IMR-90 (cell line): ENCODE data around the gene SUPT3H. TPM values are rescaled to one million over a fixed set of nuclear protein-coding genes. Genes with fewer than 3 reads are reported as not detected.

ENCODE experiments used
- ATAC-seq: fragments of 200-7000 bp; cut with Tn5 transposase; 2 replicates; pipeline ENCODE4 v1.9.1; 2020; ENCODE audit warnings: low read depth, mild to moderate bottlenecking, moderate library complexity
- BruUV-seq: library from RNA; stranded (reverse); fragments of 400-500 nt; replicated peaks from 2 replicates; lab custom pipeline; 2021; lab: Mats Ljungman, UMichigan
- CTCF ChIA-PET: fragments of 300-600 bp; formaldehyde crosslinking; extraction: SDS; loops from one replicate; lab custom pipeline; 2021; ENCODE audit warnings: antibody characterized with exemption; lab: Yijun Ruan, JAX
- POLR2A ChIA-PET: fragments of 300-600 bp; sonication (Branson Sonifier 250); formaldehyde crosslinking; loops from one replicate; lab custom pipeline; 2022; ENCODE audit warnings: antibody characterized with exemption; ENCODE audit not compliant: unreplicated experiment; lab: Charles Lee
- DNase-seq: peaks from one replicate; pipeline ENCODE4 v3.0.0; 2013
- H2AFZ ChIP-seq: replicated peaks from 2 replicates; pipeline ENCODE3; 2013; ENCODE audit warnings: low read length, mild to moderate bottlenecking; ENCODE audit not compliant: poor library complexity
- H2AK5ac ChIP-seq: 2 replicates; pipeline ENCODE4 v1.6.1; 2013; ENCODE audit warnings: low read depth, low read length, inconsistent platforms
- H2AK9ac ChIP-seq: replicated peaks from 2 replicates; pipeline ENCODE3; 2013; ENCODE audit warnings: mild to moderate bottlenecking, low read depth, low read length, moderate library complexity; ENCODE audit not compliant: poor library complexity
- H2BK120ac ChIP-seq: 2 replicates; pipeline ENCODE4 v1.6.1; 2013; ENCODE audit warnings: low read depth, low read length, inconsistent platforms
- H2BK15ac ChIP-seq: 3 replicates; pipeline ENCODE4 v1.6.1; 2013; ENCODE audit warnings: low read depth, low read length, inconsistent platforms
- H2BK20ac ChIP-seq: 2 replicates; pipeline ENCODE4 v1.6.1; 2013; ENCODE audit warnings: low read depth, mild to moderate bottlenecking, inconsistent platforms, low read length, moderate library complexity
- H2BK5ac ChIP-seq: 2 replicates; pipeline ENCODE4 v1.6.1; 2013; ENCODE audit warnings: mild to moderate bottlenecking, low read depth, low read length, inconsistent platforms; ENCODE audit not compliant: poor library complexity, severe bottlenecking
- H3K14ac ChIP-seq: replicated peaks from 2 replicates; pipeline ENCODE4 v1.6.1; 2013; ENCODE audit warnings: low read depth, low read length, inconsistent platforms
- H3K18ac ChIP-seq: 2 replicates; pipeline ENCODE4 v1.6.1; 2013; ENCODE audit warnings: low read depth, low read length, control low read depth
- H3K23ac ChIP-seq: 2 replicates; pipeline ENCODE4 v1.6.1; 2013; ENCODE audit warnings: low read depth, low read length, inconsistent platforms
- H3K27ac ChIP-seq: 2 replicates; pipeline ENCODE4 v1.5.1; 2013; ENCODE audit warnings: mild to moderate bottlenecking, control low read depth, low read length; ENCODE audit not compliant: insufficient read depth
- H3K27me3 ChIP-seq: 2 replicates; pipeline ENCODE4 v1.6.1; 2013; ENCODE audit warnings: low read length; ENCODE audit not compliant: control insufficient read depth, insufficient read depth
- H3K36me3 ChIP-seq: 2 replicates; pipeline ENCODE4 v1.6.1; 2013; ENCODE audit warnings: low read length, mixed read lengths; ENCODE audit not compliant: control insufficient read depth, insufficient read depth
- H3K4ac ChIP-seq: 2 replicates; pipeline ENCODE4 v1.6.1; 2013; ENCODE audit warnings: low read depth, low read length, inconsistent platforms
- H3K4me1 ChIP-seq: 2 replicates; pipeline ENCODE4 v1.6.1; 2013; ENCODE audit warnings: low read length, mixed read lengths; ENCODE audit not compliant: control insufficient read depth, insufficient read depth
- H3K4me2 ChIP-seq: 2 replicates; pipeline ENCODE4 v1.6.1; 2013; ENCODE audit warnings: low read depth, mild to moderate bottlenecking, control low read depth, low read length, moderate library complexity
- H3K4me3 ChIP-seq: 2 replicates; pipeline ENCODE4 v1.5.1; 2013; ENCODE audit warnings: low read depth, mild to moderate bottlenecking, control low read depth, low read length, moderate library complexity; ENCODE audit not compliant: insufficient read depth
- H3K56ac ChIP-seq: 2 replicates; pipeline ENCODE4 v1.6.1; 2013; ENCODE audit warnings: low read length, inconsistent platforms; ENCODE audit not compliant: insufficient read depth; ENCODE audit errors: extremely low read depth
- H3K79me1 ChIP-seq, 2 experiments: 2 replicates each; pipeline ENCODE4 v1.6.1; 2013; ENCODE audit warnings: low read length in 2 of 2, inconsistent platforms in 1 of 2, low read depth in 1 of 2
- H3K9ac ChIP-seq: 2 replicates; pipeline ENCODE4 v1.6.1; 2013; ENCODE audit warnings: low read depth, low read length, control low read depth
- H3K9me1 ChIP-seq: 2 replicates; pipeline ENCODE4 v1.6.1; 2013; ENCODE audit warnings: low read length, inconsistent platforms; ENCODE audit not compliant: insufficient read depth
- H3K9me3 ChIP-seq: 2 replicates; pipeline ENCODE4 v1.6.1; 2013; ENCODE audit warnings: low read length; ENCODE audit not compliant: control insufficient read depth, insufficient read depth
- H4K20me1 ChIP-seq: 2 replicates; pipeline ENCODE4 v1.6.1; 2013; ENCODE audit warnings: low read length, inconsistent platforms; ENCODE audit not compliant: insufficient read depth
- H4K5ac ChIP-seq: 2 replicates; pipeline ENCODE4 v1.6.1; 2013; ENCODE audit warnings: mild to moderate bottlenecking, low read depth, low read length, control low read depth
- H4K8ac ChIP-seq, 2 experiments: 2 replicates each; pipeline ENCODE4 v1.6.1; 2013; ENCODE audit warnings: low read depth in 2 of 2, low read length in 2 of 2, control low read depth in 1 of 2, inconsistent platforms in 1 of 2
- H4K91ac ChIP-seq: 2 replicates; pipeline ENCODE4 v1.6.1; 2013; ENCODE audit warnings: low read depth, low read length, inconsistent platforms; ENCODE audit not compliant: insufficient read depth
- BHLHE40 ChIP-seq: fragments of 150-350 bp; IDR thresholded peaks from 2 replicates; pipeline ENCODE4 v1.6.1; 2016; ENCODE audit warnings: mild to moderate bottlenecking, low read depth, low read length
- CEBPB ChIP-seq: IDR thresholded peaks from 2 replicates; pipeline ENCODE4 v1.6.1; 2012; ENCODE audit warnings: low read depth, low read length, improper control_type of control experiment
- CHD1 ChIP-seq: IDR thresholded peaks from 2 replicates; pipeline ENCODE4 v1.6.1; 2012; ENCODE audit warnings: low read depth, low read length, improper control_type of control experiment
- FOS ChIP-seq: fragments of 150-350 bp; IDR thresholded peaks from 2 replicates; pipeline ENCODE4 v1.6.1; 2016; ENCODE audit warnings: low read depth, low read length
- MAFK ChIP-seq: IDR thresholded peaks from 2 replicates; pipeline ENCODE4 v1.6.1; 2012; ENCODE audit warnings: low read depth, low read length, improper control_type of control experiment
- MXI1 ChIP-seq: IDR thresholded peaks from 2 replicates; pipeline ENCODE4 v1.6.1; 2012; ENCODE audit warnings: low read depth, mild to moderate bottlenecking, low read length, moderate library complexity, borderline replicate concordance
- NFE2L2 ChIP-seq: fragments of 150-350 bp; IDR thresholded peaks from 2 replicates; pipeline ENCODE4 v1.6.1; 2016; ENCODE audit warnings: low read depth, mild to moderate bottlenecking, low read length
- POLR2A ChIP-seq: IDR thresholded peaks from 2 replicates; pipeline ENCODE4 v1.6.1; 2012; ENCODE audit warnings: mild to moderate bottlenecking, low read depth, low read length
- RAD21 ChIP-seq: IDR thresholded peaks from 2 replicates; pipeline ENCODE4 v1.6.1; 2012; ENCODE audit warnings: low read length, improper control_type of control experiment
- RFX5 ChIP-seq: IDR thresholded peaks from 2 replicates; pipeline ENCODE4 v1.8.0; 2012; ENCODE audit warnings: low read depth, mild to moderate bottlenecking, low read length, moderate library complexity
- SMC3 ChIP-seq: fragments of 150-350 bp; IDR thresholded peaks from 2 replicates; pipeline ENCODE4 v1.6.1; 2016; ENCODE audit warnings: low read depth, mild to moderate bottlenecking, antibody characterized with exemption, low read length, moderate library complexity
- WGBS, 2 experiments: methylation state at CpG; one replicate each; pipeline versions ENCODE4 v1.1.5 to v1.1.7; 2013; ENCODE audit warnings: missing lambda C conversion rate in 2 of 2; ENCODE audit not compliant: insufficient read length in 1 of 2; ENCODE audit errors: extremely low coverage in 2 of 2; 5-methylcytosine and 5-hydroxymethylcytosine counted together
- dilution Hi-C: fragments of 300-500 bp; cut with HindIII; formaldehyde crosslinking; loops from one replicate; pipeline ENCODE4 v1.14.3; 2018; ENCODE audit warnings: low sequenced_read_pairs; ENCODE audit not compliant: unreplicated experiment
- in situ Hi-C: fragments of 300-500 bp; cut with MboI; formaldehyde crosslinking; loops from 3 replicates; pipeline ENCODE4 v1.14.3; 2019; ENCODE audit warnings: low sequenced_read_pairs, inconsistent platforms, mixed read lengths
- intact Hi-C: fragments of 100-400 bp; cut with micrococcal nuclease; formaldehyde crosslinking; loops from 2 replicates; pipeline ENCODE4 v1.10.0; 2022
- polyA plus RNA-seq, 3 experiments: library from polyadenylated mRNA; depleted of rRNA; stranded (reverse); fragments of >200 nt; gene quantifications; 2 replicates each; pipeline ENCODE4 v1.2.3, GENCODE V29; 2012; ENCODE audit warnings: low replicate concordance in 1 of 3
- total RNA-seq: library from RNA; depleted of rRNA; stranded (reverse); fragments of >200 nt; gene quantifications from 2 replicates; pipeline ENCODE4 v1.2.3, GENCODE V29; 2012
- TF ChIP-seq, protein P1 (sequence below): fragments of 150-350 bp; IDR thresholded peaks from 2 replicates; pipeline ENCODE4 v1.6.1; 2016; ENCODE audit warnings: low read depth, mild to moderate bottlenecking, low read length, moderate library complexity, borderline replicate concordance
- TF ChIP-seq, protein P2 (sequence below): fragments of 150-350 bp; IDR thresholded peaks from 2 replicates; pipeline ENCODE4 v1.6.1; 2017; ENCODE audit warnings: mild to moderate bottlenecking, antibody characterized with exemption, low read length, low read depth
- TF ChIP-seq, protein P3 (sequence below): conservative IDR thresholded peaks from 2 replicates; pipeline ENCODE4 v1.5.1; 2012; ENCODE audit warnings: mild to moderate bottlenecking, low read depth, low read length, improper control_type of control experiment

SUPT3H gene
- total and polyA plus RNA-seq, 2 of the 4 experiments (the other 2 are of a cell fraction), result 4.5 to 5.0 TPM

DNA sequence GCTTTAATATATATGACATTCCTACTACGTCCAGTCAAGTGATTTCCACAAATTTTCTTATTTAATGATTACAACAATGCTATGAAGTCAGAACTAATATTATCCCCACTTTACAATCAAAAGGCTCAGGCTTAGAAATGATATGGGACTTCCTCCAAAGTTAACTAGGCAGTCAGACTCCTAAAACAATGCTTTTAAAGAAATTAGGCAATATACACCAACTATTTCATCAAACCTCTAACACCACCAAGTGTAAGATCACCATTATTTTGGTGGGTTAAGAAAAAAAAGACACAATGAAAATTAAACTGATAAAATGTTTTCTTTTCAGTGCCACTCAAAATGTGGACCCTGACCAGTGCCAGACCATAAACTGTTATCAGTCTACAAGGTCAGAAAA, 305.7 kb downstream of the SUPT3H start:
- BruUV-seq, result no TSS peak
- no peaks in the 10 kb centered on the region for H3K9me1 ChIP-seq
- ATAC-seq (no peak), DNase-seq (no peak)
- no peak overlapping the region for H2BK120ac ChIP-seq
- H2BK15ac ChIP-seq, result no peak overlapping the region
- H3K4me3 ChIP-seq, result no peak overlapping the region
- H3K56ac ChIP-seq, result no peak overlapping the region
- dilution Hi-C loops (no loop called here), in situ Hi-C loops (no loop called here), intact Hi-C loops (loop anchor here (10.0 kb wide), 1 partner anchor 407 kb away; no protein-coding TSS in a partner anchor)
- no peak overlapping the region for H2BK20ac ChIP-seq
- no peak overlapping the region for H2BK5ac ChIP-seq
- no peak overlapping the region for H2AK5ac ChIP-seq
- H3K27ac ChIP-seq, result no peak overlapping the region
- no peak overlapping the region for H4K91ac ChIP-seq
- no peak overlapping the region for H3K18ac ChIP-seq
- no peak overlapping the region for H3K4ac ChIP-seq
- H4K20me1 ChIP-seq, result no peaks in the 10 kb centered on the region
- H3K36me3 ChIP-seq, result no peaks in the 10 kb centered on the region
- no peak overlapping the region for H2AK9ac ChIP-seq
- H3K9me3 ChIP-seq, result no peaks in the 10 kb centered on the region
- peaks cover 2% of the 10 kb centered on the region for H3K4me1 ChIP-seq
- CTCF ChIA-PET, result no interaction called here
- H2AFZ ChIP-seq, result no peak overlapping the region
- H3K23ac ChIP-seq, result no peak overlapping the region
- no CpG with 5 or more reads among the region's 1 CpG for WGBS, 2 experiments
- H3K14ac ChIP-seq, result no peak overlapping the region
- no peaks in the 10 kb centered on the region for H3K79me1 ChIP-seq
- no peak overlapping the region for H3K9ac ChIP-seq
- no peak for TF ChIP-seq MAFK
- TF ChIP-seq, protein P1, sequence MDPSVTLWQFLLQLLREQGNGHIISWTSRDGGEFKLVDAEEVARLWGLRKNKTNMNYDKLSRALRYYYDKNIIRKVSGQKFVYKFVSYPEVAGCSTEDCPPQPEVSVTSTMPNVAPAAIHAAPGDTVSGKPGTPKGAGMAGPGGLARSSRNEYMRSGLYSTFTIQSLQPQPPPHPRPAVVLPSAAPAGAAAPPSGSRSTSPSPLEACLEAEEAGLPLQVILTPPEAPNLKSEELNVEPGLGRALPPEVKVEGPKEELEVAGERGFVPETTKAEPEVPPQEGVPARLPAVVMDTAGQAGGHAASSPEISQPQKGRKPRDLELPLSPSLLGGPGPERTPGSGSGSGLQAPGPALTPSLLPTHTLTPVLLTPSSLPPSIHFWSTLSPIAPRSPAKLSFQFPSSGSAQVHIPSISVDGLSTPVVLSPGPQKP, result no peak
- TF ChIP-seq, protein P2, sequence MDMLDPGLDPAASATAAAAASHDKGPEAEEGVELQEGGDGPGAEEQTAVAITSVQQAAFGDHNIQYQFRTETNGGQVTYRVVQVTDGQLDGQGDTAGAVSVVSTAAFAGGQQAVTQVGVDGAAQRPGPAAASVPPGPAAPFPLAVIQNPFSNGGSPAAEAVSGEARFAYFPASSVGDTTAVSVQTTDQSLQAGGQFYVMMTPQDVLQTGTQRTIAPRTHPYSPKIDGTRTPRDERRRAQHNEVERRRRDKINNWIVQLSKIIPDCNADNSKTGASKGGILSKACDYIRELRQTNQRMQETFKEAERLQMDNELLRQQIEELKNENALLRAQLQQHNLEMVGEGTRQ, result no peak
- TF ChIP-seq RAD21, result no peak
- no peak for TF ChIP-seq BHLHE40
- TF ChIP-seq FOS, result no peak
- no peak for TF ChIP-seq NFE2L2
- no peak for TF ChIP-seq MXI1
- TF ChIP-seq CHD1, result no peak
- no peak for TF ChIP-seq RFX5
- TF ChIP-seq, protein P3, sequence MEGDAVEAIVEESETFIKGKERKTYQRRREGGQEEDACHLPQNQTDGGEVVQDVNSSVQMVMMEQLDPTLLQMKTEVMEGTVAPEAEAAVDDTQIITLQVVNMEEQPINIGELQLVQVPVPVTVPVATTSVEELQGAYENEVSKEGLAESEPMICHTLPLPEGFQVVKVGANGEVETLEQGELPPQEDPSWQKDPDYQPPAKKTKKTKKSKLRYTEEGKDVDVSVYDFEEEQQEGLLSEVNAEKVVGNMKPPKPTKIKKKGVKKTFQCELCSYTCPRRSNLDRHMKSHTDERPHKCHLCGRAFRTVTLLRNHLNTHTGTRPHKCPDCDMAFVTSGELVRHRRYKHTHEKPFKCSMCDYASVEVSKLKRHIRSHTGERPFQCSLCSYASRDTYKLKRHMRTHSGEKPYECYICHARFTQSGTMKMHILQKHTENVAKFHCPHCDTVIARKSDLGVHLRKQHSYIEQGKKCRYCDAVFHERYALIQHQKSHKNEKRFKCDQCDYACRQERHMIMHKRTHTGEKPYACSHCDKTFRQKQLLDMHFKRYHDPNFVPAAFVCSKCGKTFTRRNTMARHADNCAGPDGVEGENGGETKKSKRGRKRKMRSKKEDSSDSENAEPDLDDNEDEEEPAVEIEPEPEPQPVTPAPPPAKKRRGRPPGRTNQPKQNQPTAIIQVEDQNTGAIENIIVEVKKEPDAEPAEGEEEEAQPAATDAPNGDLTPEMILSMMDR, result no peak
- TF ChIP-seq CEBPB, result no peak
- no peak for TF ChIP-seq SMC3
- TF ChIP-seq POLR2A, result no peak
- H3K4me2 ChIP-seq, result no peak overlapping the region
- no peak overlapping the region for H4K8ac ChIP-seq
- H3K27me3 ChIP-seq, result no peaks in the 10 kb centered on the region
- no peak overlapping the region for H4K5ac ChIP-seq
- POLR2A ChIA-PET, result no interaction called here
